ENCODE data around the gene OPRM1. TPM values are rescaled to one million over a fixed set of nuclear protein-coding genes. Genes with fewer than 3 reads are reported as not detected.
"Not testable (repeated sequence)": the region's sequence is repeated elsewhere in the genome, so short reads cannot be mapped to it uniquely, and the experiment has no call there.

OPRM1 gene
- total RNA-seq, 1 experiment from 2014 or later: not detected

DNA sequence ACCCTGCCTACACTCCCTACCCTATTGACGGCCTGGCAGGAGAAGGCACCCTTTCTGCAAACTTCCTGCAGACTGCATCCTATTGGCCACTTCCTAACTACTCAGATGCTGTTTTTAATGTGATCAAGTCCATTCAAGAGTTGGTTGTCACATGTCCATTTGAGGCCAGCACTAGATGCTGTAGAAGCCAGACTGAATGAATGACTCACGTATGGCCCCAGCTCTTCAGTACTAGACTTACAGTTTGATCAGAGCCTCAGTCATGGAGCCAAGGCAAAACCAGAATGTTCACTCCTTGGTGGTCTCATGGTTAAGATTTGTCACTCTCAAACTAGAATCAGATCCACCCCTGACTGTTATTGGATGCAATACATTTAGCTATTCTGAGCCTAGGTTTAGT lies 101.7 kb downstream of the OPRM1 start:
- DNase-seq (ENCODE audit: low read depth): no peak

DNA sequence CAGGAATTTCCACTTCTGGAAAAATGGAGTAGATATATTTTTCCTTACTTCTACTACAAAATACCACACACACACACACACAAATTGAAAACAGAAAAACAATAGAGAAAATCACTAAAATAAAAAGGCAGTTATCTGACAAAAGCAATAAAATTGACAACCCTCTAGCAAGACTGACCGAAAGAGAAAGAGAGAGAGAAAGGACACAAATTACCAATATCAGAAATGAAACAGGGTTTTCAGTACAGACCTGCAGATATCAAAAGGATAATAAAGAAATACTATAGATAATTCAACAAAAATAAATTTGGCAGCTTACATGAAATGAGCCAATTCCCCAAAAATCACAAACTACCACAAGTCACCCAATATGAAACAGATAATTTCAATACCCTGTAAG lies 104.7 kb downstream of the OPRM1 start:
- DNase-seq (ENCODE audit: low read depth): no peak

DNA sequence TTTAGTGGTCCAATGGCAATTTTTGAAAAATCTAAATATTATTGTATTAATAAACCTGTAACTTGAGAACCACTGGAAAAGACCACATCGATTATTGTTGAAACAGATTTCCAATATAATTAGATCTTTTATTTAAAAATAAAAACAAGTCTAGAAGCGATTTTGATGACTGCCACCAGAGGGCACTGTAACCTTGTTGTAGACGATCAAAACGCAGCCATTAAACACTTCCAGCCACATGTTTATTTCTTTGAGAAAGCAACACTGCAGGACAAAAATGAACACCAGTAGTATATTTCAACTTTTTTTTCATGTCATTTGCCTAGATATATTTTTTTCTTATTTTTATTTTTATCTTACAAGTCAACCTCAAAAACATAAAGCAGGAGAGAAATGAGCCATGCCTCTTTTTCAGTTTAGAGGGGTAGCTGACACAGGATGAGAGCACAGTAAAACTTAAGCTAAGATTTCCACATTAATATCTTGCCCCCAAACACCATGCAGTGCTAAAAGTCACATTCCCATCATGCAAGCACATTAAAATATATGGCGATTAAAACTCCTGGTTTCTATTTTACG lies 115.4 kb downstream of the OPRM1 start:
- DNase-seq (ENCODE audit: low read depth): peak; percentile 59

DNA sequence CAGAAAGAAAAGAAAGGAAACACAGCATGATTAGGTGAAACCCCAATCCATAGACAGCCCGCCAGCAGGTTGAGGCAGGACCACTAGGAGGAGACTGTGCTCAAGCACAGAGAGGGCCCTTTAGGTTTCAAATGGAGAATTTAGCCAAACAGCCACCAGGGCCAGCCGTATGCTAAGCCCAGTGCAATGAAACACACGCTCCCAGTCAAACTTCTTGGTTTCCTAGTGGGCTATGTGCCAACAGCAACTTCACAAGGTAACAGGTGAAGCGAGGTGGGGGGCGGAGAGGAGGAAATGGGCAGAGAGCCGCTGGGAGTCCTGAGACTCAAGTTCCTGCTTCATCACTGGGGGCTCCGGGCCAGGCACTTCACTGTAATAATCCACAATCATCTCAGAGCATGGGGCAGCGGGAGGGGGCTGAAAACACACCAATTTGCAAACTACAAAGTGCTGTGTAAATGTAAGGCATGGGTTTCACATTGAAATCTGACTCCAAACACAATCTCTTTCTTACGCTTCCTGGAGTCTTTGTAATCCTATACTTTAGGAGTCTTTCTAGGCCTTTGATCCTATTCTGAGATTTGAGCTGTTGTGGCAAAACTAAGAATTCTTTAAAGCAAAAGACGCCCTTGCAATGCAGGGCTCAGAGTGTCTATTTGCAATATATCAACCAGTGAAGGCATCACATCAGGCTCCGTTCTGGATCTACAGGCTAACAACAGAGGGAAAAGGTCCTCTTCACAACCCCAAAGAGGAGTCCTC lies 117.3 kb downstream of the OPRM1 start:
- DNase-seq (ENCODE audit: low read depth): peak; percentile 50

DNA sequence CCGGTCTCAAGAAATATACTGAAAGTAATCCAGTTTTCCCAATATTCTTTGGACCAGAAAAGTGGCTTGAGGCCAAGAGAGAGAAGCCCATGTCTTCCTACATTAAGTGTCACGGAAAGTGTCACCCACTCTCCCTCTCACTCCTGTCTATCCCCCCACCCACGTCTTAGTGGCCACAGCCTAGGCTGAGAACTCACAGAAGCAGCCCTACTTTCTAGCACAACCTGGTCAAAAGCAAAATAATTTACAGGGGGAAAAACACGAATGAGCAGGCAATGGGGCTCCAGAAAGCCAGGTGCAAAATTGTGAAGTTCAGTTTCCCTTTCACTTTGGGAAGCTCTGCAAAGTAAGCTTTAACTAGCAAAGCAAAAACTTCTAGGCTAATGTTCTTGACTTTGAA lies 118.0 kb downstream of the OPRM1 start:
- DNase-seq (ENCODE audit: low read depth): no peak

DNA sequence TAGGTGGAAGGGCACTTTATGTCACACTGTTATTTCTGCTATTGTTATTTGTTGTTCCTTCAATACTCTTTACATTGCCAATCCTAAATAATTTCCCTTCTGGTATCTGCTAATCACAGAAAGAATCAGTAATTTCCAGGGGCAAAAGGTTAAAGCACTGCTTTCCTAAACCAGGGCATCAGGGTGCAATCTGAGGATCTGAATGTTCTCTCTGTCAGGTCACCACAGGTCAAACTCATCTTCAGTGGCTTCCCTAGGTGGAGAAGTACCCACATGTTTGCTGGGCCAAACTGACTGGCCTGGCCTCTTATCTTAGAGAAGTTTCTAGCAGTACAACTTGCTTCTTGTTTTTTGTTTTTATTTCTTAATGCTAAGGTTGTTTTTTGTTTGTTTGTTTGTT lies 118.7 kb downstream of the OPRM1 start:
- DNase-seq (ENCODE audit: low read depth): no peak

DNA sequence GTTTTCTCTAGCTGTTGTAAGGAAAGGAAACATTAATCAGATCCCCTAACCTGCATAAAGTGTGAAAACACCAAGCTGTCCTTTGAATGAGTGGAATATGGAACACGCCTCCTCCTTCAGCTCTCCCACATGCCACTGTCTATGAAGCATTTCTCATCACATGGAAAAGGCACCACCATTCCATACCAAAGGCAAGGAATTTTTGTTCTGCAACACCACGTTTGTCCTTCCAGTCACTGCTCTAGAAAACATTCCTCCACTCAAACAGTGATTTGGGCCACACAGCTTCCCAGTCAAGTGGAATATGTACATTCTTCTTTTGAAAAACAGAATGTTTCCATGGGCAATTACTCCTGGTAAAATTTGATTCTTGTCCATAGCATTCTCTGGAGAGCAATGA lies 120.1 kb downstream of the OPRM1 start:
- no peak for DNase-seq (ENCODE audit: low read depth)

DNA sequence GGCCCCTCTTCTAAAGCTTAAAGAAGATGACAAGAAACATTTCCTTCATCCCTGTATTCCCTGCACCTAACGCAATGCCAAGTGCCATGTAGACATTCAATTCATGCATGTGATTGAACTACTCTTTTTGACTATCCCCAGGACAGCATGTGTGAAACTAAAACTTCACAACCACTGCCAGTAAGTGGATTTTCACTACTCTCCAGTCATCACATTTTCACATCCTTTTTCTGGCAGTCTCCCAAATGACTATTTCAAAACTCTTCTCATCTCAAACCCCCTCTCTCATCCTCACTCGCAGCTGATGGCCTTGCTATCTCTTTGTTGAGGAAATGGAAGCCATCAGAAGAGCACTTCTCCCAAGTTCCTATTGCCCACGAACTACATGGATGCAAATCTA lies 122.6 kb downstream of the OPRM1 start:
- DNase-seq (ENCODE audit: low read depth): no peak

DNA sequence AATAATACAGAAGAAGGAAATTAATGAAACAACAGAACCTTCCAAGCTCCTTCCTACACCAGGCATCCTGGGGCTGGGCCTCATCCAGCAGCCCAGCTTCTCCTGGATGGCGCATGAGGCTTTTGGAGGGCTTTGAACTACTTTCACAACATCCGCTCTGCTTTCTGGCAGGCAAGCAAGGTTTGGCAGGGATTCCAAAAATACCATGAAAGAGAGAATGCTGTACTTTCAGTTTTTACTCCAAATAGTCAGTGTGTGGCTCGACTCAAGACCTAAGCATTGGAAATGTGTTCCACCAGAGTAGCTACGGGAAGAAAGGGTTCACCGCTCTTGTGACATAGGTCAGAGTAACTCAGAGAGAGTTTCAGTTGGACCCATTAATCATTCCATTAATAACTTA lies 125.4 kb downstream of the OPRM1 start:
- DNase-seq (ENCODE audit: low read depth): peak; percentile 62

DNA sequence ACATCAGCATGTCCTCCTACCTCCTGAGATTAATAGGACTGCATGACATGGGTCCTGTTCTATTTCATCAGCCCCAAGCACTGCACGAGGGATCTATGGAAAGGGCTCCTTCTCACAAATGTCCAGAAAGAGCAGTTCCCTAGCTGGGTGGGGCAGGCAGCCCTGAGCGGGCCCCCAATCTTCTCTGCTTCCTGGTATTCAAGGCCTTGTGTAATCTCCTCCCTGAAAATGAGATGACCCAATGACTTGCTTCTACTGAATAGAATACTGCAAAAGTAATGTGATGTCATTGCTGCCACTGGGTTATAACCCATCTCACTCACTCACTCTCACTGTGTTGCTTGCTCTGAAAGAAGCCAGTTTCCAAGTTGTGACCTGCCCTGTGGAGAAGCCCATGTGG lies 126.4 kb downstream of the OPRM1 start:
- no peak for DNase-seq (ENCODE audit: low read depth)

DNA sequence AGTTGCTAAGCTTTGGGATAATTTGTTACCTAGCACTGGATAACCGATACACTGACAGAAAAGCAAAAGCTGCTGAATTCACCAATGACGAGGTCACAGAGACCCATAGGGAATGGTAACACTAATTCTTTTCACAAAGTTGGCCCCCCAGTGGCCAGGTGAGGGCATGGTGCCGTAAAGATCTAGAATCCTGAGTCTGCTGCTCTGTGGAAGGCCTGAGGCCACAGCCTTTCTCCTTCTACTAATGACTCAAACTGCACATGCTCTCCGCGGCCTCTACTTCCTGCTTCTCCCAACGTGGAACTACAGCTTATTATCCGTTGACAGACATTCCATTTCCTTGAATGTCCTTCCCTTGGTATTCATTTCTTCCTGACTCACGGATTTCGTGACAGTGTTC lies 127.1 kb downstream of the OPRM1 start:
- DNase-seq (ENCODE audit: low read depth): peak; percentile 11

DNA sequence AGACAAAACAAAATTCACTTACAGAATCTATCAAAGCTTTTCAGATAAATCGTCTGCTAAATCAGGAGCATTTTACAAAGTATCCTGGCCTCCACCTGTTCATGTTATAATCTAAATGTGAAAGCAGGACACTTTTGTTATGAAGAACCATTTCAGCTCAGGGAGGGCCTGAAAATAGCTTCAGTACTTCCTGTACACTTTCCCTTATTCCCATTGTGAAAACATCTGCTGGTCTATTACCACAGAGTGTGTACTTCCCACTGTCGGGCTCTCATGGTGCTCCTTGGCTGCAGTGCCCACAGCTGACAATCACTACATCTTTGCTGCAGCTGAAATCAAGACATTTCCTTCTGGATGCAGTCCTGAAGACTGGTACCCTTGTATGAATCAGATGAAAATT lies 128.1 kb downstream of the OPRM1 start:
- no peak for DNase-seq (ENCODE audit: low read depth)

DNA sequence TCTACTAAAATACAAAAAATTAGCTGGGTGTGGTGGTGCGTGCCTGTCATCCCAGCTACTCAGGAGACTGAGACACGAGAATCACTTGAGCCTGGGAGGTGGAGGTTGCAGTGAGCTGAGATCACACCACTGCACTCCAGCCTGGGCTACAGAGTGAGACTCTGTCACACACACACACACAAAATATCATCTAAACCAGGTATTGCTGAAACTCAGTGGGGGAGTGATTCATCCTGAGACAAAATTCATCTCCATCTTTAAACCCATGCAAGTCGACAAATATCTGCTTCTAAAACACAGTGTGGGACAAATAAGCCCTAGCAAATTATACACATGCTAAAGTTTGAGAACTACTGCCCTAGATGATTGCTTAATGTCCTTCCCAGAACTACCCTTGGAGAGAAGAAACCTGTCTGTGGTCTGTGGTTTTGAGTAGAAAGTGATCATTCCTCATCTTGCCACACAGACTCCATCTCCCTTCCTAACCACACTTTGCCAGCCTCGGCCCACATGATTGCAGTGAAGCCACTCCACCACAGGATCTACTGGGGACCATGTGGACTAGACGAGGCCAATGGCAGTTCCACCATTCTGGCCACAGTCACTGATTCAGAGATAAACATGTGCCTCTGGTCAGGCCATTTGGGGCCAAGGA lies 130.3 kb downstream of the OPRM1 start:
- DNase-seq (ENCODE audit: low read depth): peak; percentile 51

DNA sequence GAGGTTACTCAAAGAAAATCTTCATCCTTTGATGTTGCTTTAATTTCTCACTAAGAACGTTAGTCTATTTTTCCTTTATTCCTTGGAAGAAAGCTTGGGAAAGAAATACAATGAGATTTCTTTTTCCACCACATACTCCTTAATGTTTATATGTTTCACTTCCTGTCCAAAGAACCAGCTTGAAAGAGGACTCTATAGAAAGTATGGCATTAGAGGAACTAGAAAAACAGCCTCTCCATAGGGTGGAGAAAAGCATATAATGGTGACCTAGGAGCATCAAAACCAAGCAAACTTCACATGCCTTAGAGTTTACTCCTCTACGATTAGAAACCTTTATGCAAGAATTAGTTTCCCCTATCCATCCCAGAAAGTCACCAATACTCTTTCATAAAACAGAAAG lies 131.1 kb downstream of the OPRM1 start:
- DNase-seq (ENCODE audit: low read depth): no peak

DNA sequence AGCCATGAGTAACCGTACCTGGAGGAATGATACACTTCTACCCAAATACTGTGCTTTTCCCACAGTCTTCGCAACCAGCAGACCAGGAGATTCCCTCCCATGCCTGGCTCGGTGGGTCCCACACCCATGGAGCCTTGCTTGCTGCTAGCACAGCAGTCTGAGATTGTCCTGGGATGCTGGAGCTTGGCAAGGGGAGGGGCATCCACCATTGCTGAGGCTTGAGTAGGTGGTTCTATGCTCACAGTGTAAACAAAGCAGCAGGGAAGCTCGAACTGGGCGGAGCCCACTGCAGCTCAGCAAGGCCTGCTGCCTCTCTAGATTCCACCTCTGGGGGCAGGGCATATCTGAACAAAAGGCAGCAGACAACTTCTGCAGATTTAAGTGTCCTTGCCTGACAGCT lies 133.4 kb downstream of the OPRM1 start:
- not testable (repeated sequence) for DNase-seq (ENCODE audit: low read depth)

DNA sequence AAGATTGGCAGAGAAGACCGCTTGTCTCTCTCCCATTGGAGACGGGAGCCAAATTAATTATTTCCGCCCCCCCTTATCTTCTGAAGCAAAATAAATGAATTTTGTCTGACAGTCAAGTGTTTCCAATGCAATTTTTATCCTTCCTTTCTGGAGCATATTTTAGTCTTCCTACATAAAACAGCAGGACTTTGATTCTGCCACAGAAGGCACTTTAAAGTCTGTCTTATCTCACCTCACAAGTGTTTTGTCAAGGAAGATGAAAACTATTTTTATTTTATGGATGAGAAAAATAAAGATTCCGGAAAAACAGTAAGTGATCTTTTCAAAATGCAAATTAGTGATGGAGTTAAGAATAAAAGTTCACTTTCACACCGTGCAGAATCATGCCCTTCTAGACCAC lies 140.4 kb downstream of the OPRM1 start:
- DNase-seq (ENCODE audit: low read depth): no peak

DNA sequence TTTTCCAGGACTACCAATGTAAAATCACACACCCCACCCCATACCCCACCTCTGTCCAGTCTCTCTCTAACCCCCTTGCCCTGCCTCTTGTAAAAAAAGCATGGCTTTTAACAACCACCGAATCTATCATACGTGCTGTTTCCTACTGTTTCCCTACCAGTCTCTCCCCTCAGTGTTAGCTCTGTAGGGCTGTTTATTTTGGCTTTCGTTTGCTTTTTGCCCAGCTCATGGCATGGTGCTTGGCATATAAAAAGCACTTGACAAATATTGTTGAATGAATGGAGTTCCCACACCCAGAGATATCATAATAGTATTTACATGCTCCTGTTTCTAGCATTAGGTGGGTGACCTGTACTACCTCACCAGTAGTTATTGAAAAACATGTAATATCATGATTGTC lies 148.2 kb downstream of the OPRM1 start:
- no peak for DNase-seq (ENCODE audit: low read depth)

DNA sequence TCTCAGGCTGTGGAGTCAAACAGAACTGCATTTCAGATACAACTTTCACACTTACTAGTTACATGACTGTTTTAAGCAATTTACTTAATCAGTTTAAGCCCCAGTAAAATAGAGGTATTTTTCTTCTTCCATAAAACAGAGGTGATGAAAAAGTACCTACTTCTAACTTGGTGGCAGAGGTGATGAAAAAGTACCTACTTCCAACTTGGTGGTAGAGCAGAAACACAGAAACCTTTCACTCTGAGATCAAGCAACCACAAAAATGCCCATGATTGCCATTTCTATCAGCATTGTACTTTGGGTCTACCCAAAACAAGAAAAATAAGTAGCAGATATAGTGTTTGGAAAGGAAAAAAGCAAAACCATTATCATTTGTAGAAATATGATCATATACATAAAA lies 148.7 kb downstream of the OPRM1 start:
- no peak for DNase-seq (ENCODE audit: low read depth)

DNA sequence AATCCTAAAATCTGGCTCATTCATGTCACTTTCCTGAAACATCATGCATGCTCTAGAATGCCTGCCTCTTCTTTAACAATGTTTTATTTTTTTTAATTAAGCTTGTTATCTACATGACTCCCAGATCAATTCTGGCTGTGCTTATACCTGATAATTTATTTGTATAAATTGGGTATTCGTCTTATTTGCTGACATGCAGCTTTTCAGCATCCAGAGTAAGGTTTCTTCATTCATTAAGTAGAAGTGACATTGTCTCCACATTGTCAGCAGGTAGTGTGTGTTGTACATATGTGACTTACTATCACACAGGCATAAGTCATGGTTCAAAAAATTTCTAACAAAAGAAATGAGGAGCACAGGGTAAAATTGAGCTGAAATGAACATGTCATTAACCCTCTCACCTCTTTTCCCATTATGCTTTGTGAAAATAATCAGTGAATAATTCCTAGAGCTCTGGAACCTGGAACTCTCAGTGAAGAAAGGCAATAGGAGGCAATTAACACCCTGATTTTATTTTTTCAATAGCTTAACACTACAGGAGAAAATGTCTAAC lies 157.4 kb downstream of the OPRM1 start:
- no peak for DNase-seq (ENCODE audit: low read depth)

DNA sequence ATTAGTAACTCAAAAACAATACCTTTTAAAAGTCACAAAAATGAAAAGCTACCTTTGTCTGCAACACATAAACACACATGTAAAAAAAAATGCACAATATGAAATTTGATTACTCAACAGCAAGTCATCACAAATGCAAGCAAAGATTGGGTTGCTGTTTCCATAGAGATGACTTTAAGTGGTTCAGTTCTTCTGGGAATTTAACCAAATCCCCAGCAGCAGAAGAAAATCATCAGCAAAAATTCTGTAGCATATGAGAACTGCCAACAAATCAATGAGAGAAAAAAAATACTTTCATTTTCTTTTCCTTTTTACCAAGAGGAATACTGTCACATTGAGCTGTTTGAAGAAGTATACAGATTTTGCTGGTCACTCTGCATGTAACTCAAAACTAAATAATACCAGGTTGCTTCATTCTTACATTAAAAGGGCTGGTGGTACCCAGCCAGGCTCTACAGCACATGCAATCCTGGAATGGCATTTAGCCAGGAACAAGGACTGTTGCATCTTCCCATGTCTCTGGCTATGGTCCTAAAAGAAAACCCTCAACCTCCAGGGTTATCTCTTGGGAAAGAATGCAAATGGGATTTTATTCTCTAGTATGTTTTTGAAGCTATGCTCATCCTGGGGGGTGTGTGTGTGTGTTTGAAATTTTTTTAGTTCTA lies 158.3 kb downstream of the OPRM1 start:
- peak; percentile 18 for DNase-seq (ENCODE audit: low read depth)

DNA sequence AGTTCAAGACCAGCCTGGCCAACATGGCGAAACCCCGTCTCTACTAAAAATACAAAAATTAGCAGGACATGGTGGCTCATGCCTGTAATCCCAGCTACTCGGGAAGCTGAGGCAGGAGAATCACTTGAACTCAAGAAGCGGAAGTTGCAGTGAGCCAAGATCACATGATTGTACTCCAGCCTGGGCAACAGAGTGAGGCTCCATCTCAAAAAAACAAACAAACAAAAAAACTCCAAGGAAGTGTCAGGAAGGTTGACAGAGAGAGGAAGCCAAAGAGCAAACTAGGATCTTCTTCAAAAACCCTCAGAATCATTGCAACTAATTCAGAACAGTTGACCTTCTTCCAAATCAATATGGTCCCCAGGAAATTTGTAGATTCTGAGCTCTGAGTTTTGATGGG lies 162.6 kb downstream of the OPRM1 start:
- not testable (repeated sequence) for DNase-seq (ENCODE audit: low read depth)

DNA sequence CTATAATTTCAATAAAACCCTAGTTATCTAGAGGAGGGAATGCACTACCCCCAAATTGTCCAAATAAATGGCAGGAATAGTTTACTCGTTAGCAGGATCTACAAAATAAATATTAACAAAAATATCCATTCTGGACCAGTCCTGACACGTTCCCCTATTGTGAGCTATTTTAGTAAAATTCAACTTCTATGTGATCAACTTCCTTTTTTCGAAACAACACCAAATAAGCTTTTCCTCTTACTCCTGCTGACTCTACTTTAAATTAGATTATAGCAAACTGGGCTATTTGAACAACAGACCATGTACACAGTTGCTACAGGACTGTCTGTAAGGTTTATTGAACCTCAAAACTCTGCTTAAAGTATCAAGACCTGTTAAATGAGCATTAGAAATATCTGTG lies 163.3 kb downstream of the OPRM1 start:
- DNase-seq (ENCODE audit: low read depth): no peak

All from RPMI7951 (cell line).